Neural cell (in vitro differentiated cells): ENCODE data around the gene TMEM168. TPM values are rescaled to one million over a fixed set of nuclear protein-coding genes. Genes with fewer than 3 reads are reported as not detected.
A peak's percentile ranks its signal among the peaks of the same experiment; 100 is the strongest.

Experiments
- H2AFZ ChIP-seq: fragments of 200-600, 300-800 bp; sonication (generic), shearing (Covaris generic); 2 replicates; pipeline ENCODE4 v1.6.0; 2014; ENCODE audit warnings: low read depth, mild to moderate bottlenecking, antibody characterized with exemption, low read length, moderate library complexity
- H3F3A ChIP-seq: fragments of 200-600 bp; shearing (Covaris generic); 2 replicates; pipeline ENCODE4 v1.6.1; 2016; ENCODE audit warnings: mild to moderate bottlenecking, moderate library complexity, mixed read lengths, antibody characterized with exemption, low read length; ENCODE audit not compliant: insufficient read depth, poor library complexity, severe bottlenecking
- H3K27ac ChIP-seq: fragments of 200-600, 300-800 bp; sonication (generic), shearing (Covaris generic); 2 replicates; pipeline ENCODE4 v1.5.1; 2014; ENCODE audit warnings: mild to moderate bottlenecking, low read length, moderate library complexity
- H3K27me3 ChIP-seq: fragments of 300-800, 200-600 bp; sonication (generic), shearing (Covaris generic); 2 replicates; pipeline ENCODE4 v1.6.0; 2014; ENCODE audit warnings: mild to moderate bottlenecking, low read depth, low read length, moderate library complexity; ENCODE audit not compliant: insufficient read depth
- H3K36me3 ChIP-seq: fragments of 300-800, 200-600 bp; sonication (generic), shearing (Covaris generic); 2 replicates; pipeline ENCODE4 v1.5.1; 2014; ENCODE audit warnings: mild to moderate bottlenecking, antibody characterized with exemption, low read length, moderate library complexity; ENCODE audit not compliant: insufficient read depth
- H3K4me2 ChIP-seq: fragments of 300-800, 200-600 bp; sonication (generic), shearing (Covaris generic); 2 replicates; pipeline ENCODE4 v1.6.0; 2014; ENCODE audit warnings: mild to moderate bottlenecking, low read length
- H3K4me3 ChIP-seq: fragments of 300-800, 200-600 bp; sonication (generic), shearing (Covaris generic); 2 replicates; pipeline ENCODE4 v1.5.1; 2014; ENCODE audit warnings: mild to moderate bottlenecking, low read length, moderate library complexity
- H3K79me2 ChIP-seq: fragments of 200-600 bp; shearing (Covaris generic); replicated peaks from 2 replicates; pipeline ENCODE4 v1.6.0; 2014; ENCODE audit warnings: mild to moderate bottlenecking, low read length, moderate library complexity; ENCODE audit not compliant: insufficient read depth
- H3K9ac ChIP-seq: fragments of 300-800, 200-600 bp; sonication (generic), shearing (Covaris generic); 2 replicates; pipeline ENCODE4 v1.6.1; 2016; ENCODE audit warnings: mild to moderate bottlenecking, low read length, mixed read lengths
- H3K9me2 ChIP-seq: fragments of 200-600 bp; shearing (Covaris generic); 2 replicates; pipeline ENCODE4 v1.6.1; 2016; ENCODE audit warnings: mild to moderate bottlenecking, low read length, mixed read lengths; ENCODE audit not compliant: insufficient read depth
- H3K9me3 ChIP-seq: fragments of 200-600, 300-800 bp; sonication (generic), shearing (Covaris generic); 2 replicates; pipeline ENCODE4 v1.6.1; 2016; ENCODE audit warnings: mild to moderate bottlenecking, mixed run types, low read length, moderate library complexity, mixed read lengths
- H4K20me1 ChIP-seq: fragments of 200-600 bp; shearing (Covaris generic); 2 replicates; pipeline ENCODE4 v1.6.1; 2016; ENCODE audit warnings: mild to moderate bottlenecking, mixed run types; ENCODE audit not compliant: insufficient read depth
- EP300 ChIP-seq: fragments of 450-650 bp; conservative IDR thresholded peaks from 2 replicates; pipeline ENCODE4 v1.6.1; 2014; ENCODE audit warnings: antibody characterized with exemption, mild to moderate bottlenecking, moderate library complexity; ENCODE audit not compliant: poor library complexity, severe bottlenecking
- EZH2 ChIP-seq: fragments of 200-600, 300-800 bp; shearing (Covaris generic), sonication (generic); IDR thresholded peaks from 2 replicates; pipeline ENCODE4 v1.6.1; 2014; ENCODE audit warnings: antibody characterized with exemption, low read length, borderline replicate concordance, mild to moderate bottlenecking; ENCODE audit not compliant: insufficient read depth, poor library complexity, severe bottlenecking
- MXI1 ChIP-seq: fragments of 450-650 bp; conservative IDR thresholded peaks from 2 replicates; pipeline ENCODE4 v1.6.1; 2014; ENCODE audit warnings: antibody characterized with exemption, mild to moderate bottlenecking; ENCODE audit not compliant: poor library complexity, severe bottlenecking
- POLR2AphosphoS5 ChIP-seq: IDR thresholded peaks from 2 replicates; pipeline ENCODE4 v1.6.1; 2012
- RAD21 ChIP-seq: fragments of 450-650 bp; conservative IDR thresholded peaks from 2 replicates; pipeline ENCODE4 v1.6.1; 2014; ENCODE audit warnings: antibody characterized with exemption, mild to moderate bottlenecking, moderate library complexity
- REST ChIP-seq: IDR thresholded peaks from 2 replicates; pipeline ENCODE4 v1.6.1; 2012; ENCODE audit warnings: borderline replicate concordance
- SMC3 ChIP-seq: fragments of 450-650 bp; conservative IDR thresholded peaks from 2 replicates; pipeline ENCODE4 v1.6.1; 2014; ENCODE audit warnings: antibody characterized with exemption, mild to moderate bottlenecking, moderate library complexity; ENCODE audit not compliant: poor library complexity
- TAF1 ChIP-seq: IDR thresholded peaks from 2 replicates; pipeline ENCODE4 v1.6.1; 2012; ENCODE audit warnings: low read depth
- polyA plus RNA-seq: library from polyadenylated mRNA; depleted of rRNA; stranded (reverse); fragments of >200 nt; gene quantifications from 2 replicates; pipeline ENCODE4 v1.2.3, GENCODE V29; 2014
- TF ChIP-seq, protein P1 (sequence below): fragments of 450-650 bp; IDR thresholded peaks from 2 replicates; pipeline ENCODE4 v1.5.1; 2014; ENCODE audit warnings: antibody characterized with exemption, mild to moderate bottlenecking, moderate library complexity; ENCODE audit not compliant: poor library complexity, severe bottlenecking

TMEM168 gene
- polyA plus RNA-seq, 1 donor from 2014 or later = 21.9 TPM

- no peaks in the 10 kb centered on the region for H3K9me2 ChIP-seq
- H3K27ac ChIP-seq = peak overlapping the region; percentile 21
- peaks cover 3% of the 10 kb centered on the region for H3F3A ChIP-seq
- no peaks in the 10 kb centered on the region for H3K79me2 ChIP-seq
- H3K36me3 ChIP-seq = no peaks in the 10 kb centered on the region
- no peak overlapping the region for H3K4me3 ChIP-seq
- no peaks in the 10 kb centered on the region for H4K20me1 ChIP-seq
- H3K4me2 ChIP-seq = no peak overlapping the region
- H2AFZ ChIP-seq = no peak overlapping the region
- H3K9me3 ChIP-seq = no peaks in the 10 kb centered on the region
- TF ChIP-seq EZH2 = no peak
- TF ChIP-seq, protein P1, sequence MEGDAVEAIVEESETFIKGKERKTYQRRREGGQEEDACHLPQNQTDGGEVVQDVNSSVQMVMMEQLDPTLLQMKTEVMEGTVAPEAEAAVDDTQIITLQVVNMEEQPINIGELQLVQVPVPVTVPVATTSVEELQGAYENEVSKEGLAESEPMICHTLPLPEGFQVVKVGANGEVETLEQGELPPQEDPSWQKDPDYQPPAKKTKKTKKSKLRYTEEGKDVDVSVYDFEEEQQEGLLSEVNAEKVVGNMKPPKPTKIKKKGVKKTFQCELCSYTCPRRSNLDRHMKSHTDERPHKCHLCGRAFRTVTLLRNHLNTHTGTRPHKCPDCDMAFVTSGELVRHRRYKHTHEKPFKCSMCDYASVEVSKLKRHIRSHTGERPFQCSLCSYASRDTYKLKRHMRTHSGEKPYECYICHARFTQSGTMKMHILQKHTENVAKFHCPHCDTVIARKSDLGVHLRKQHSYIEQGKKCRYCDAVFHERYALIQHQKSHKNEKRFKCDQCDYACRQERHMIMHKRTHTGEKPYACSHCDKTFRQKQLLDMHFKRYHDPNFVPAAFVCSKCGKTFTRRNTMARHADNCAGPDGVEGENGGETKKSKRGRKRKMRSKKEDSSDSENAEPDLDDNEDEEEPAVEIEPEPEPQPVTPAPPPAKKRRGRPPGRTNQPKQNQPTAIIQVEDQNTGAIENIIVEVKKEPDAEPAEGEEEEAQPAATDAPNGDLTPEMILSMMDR = no peak
- TF ChIP-seq REST = no peak
- TF ChIP-seq RAD21 = no peak
- no peak for TF ChIP-seq SMC3
- TF ChIP-seq MXI1 = no peak
- no peak for TF ChIP-seq POLR2AphosphoS5
- TF ChIP-seq TAF1 = no peak
- TF ChIP-seq EP300 = no peak
- H3K27me3 ChIP-seq = no peaks in the 10 kb centered on the region
- no peak overlapping the region for H3K9ac ChIP-seq
These were observed 37.6 kb downstream of the TMEM168 start for GRCh38 chr7:112752576-112752975.

- no peaks in the 10 kb centered on the region for H3K27me3 ChIP-seq
- H3K4me3 ChIP-seq = no peak overlapping the region
- H3K36me3 ChIP-seq = no peaks in the 10 kb centered on the region
- no peaks in the 10 kb centered on the region for H3K9me3 ChIP-seq
- H3K9ac ChIP-seq = no peak overlapping the region
- no peak overlapping the region for H3K27ac ChIP-seq
- H3K79me2 ChIP-seq = no peaks in the 10 kb centered on the region
- no peak overlapping the region for H3K4me2 ChIP-seq
- no peaks in the 10 kb centered on the region for H3K9me2 ChIP-seq
- TF ChIP-seq EZH2 (no peak), EP300 (no peak), POLR2AphosphoS5 (no peak), SMC3 (no peak), RAD21 (no peak), TAF1 (no peak), REST (no peak), MXI1 (no peak)
- TF ChIP-seq, protein P1 = no peak
- H2AFZ ChIP-seq = no peak overlapping the region
- H3F3A ChIP-seq = peaks cover 3% of the 10 kb centered on the region
- H4K20me1 ChIP-seq = no peaks in the 10 kb centered on the region
These were observed 40.4 kb downstream of the TMEM168 start for GRCh38 chr7:112749775-112750174.
